Neural cell (in vitro differentiated cells): Measurements from ENCODE around the gene GPR42. TPM values are rescaled to one million over a fixed set of nuclear protein-coding genes. Genes with fewer than 3 reads are reported as not detected.

Experiments used
- H2AFZ ChIP-seq: fragments of 200-600, 300-800 bp; sonication (generic), shearing (Covaris generic); 2 replicates; pipeline ENCODE4 v1.6.0; 2014; ENCODE audit warnings: low read depth, mild to moderate bottlenecking, antibody characterized with exemption, low read length, moderate library complexity
- H3F3A ChIP-seq: fragments of 200-600 bp; shearing (Covaris generic); 2 replicates; pipeline ENCODE4 v1.6.1; 2016; ENCODE audit warnings: mild to moderate bottlenecking, moderate library complexity, mixed read lengths, antibody characterized with exemption, low read length; ENCODE audit not compliant: insufficient read depth, poor library complexity, severe bottlenecking
- H3K27ac ChIP-seq: fragments of 200-600, 300-800 bp; sonication (generic), shearing (Covaris generic); 2 replicates; pipeline ENCODE4 v1.5.1; 2014; ENCODE audit warnings: mild to moderate bottlenecking, low read length, moderate library complexity
- H3K27me3 ChIP-seq: fragments of 300-800, 200-600 bp; sonication (generic), shearing (Covaris generic); 2 replicates; pipeline ENCODE4 v1.6.0; 2014; ENCODE audit warnings: mild to moderate bottlenecking, low read depth, low read length, moderate library complexity; ENCODE audit not compliant: insufficient read depth
- H3K36me3 ChIP-seq: fragments of 300-800, 200-600 bp; sonication (generic), shearing (Covaris generic); 2 replicates; pipeline ENCODE4 v1.5.1; 2014; ENCODE audit warnings: mild to moderate bottlenecking, antibody characterized with exemption, low read length, moderate library complexity; ENCODE audit not compliant: insufficient read depth
- H3K4me2 ChIP-seq: fragments of 300-800, 200-600 bp; sonication (generic), shearing (Covaris generic); 2 replicates; pipeline ENCODE4 v1.6.0; 2014; ENCODE audit warnings: mild to moderate bottlenecking, low read length
- H3K4me3 ChIP-seq: fragments of 300-800, 200-600 bp; sonication (generic), shearing (Covaris generic); 2 replicates; pipeline ENCODE4 v1.5.1; 2014; ENCODE audit warnings: mild to moderate bottlenecking, low read length, moderate library complexity
- H3K79me2 ChIP-seq: fragments of 200-600 bp; shearing (Covaris generic); replicated peaks from 2 replicates; pipeline ENCODE4 v1.6.0; 2014; ENCODE audit warnings: mild to moderate bottlenecking, low read length, moderate library complexity; ENCODE audit not compliant: insufficient read depth
- H3K9ac ChIP-seq: fragments of 300-800, 200-600 bp; sonication (generic), shearing (Covaris generic); 2 replicates; pipeline ENCODE4 v1.6.1; 2016; ENCODE audit warnings: mild to moderate bottlenecking, low read length, mixed read lengths
- H3K9me2 ChIP-seq: fragments of 200-600 bp; shearing (Covaris generic); 2 replicates; pipeline ENCODE4 v1.6.1; 2016; ENCODE audit warnings: mild to moderate bottlenecking, low read length, mixed read lengths; ENCODE audit not compliant: insufficient read depth
- H3K9me3 ChIP-seq: fragments of 200-600, 300-800 bp; sonication (generic), shearing (Covaris generic); 2 replicates; pipeline ENCODE4 v1.6.1; 2016; ENCODE audit warnings: mild to moderate bottlenecking, mixed run types, low read length, moderate library complexity, mixed read lengths
- H4K20me1 ChIP-seq: fragments of 200-600 bp; shearing (Covaris generic); 2 replicates; pipeline ENCODE4 v1.6.1; 2016; ENCODE audit warnings: mild to moderate bottlenecking, mixed run types; ENCODE audit not compliant: insufficient read depth
- CTCF ChIP-seq: fragments of 450-650 bp; IDR thresholded peaks from 2 replicates; pipeline ENCODE4 v1.5.1; 2014; ENCODE audit warnings: antibody characterized with exemption, mild to moderate bottlenecking, moderate library complexity; ENCODE audit not compliant: poor library complexity, severe bottlenecking
- EP300 ChIP-seq: fragments of 450-650 bp; conservative IDR thresholded peaks from 2 replicates; pipeline ENCODE4 v1.6.1; 2014; ENCODE audit warnings: antibody characterized with exemption, mild to moderate bottlenecking, moderate library complexity; ENCODE audit not compliant: poor library complexity, severe bottlenecking
- EZH2 ChIP-seq: fragments of 200-600, 300-800 bp; shearing (Covaris generic), sonication (generic); IDR thresholded peaks from 2 replicates; pipeline ENCODE4 v1.6.1; 2014; ENCODE audit warnings: antibody characterized with exemption, low read length, borderline replicate concordance, mild to moderate bottlenecking; ENCODE audit not compliant: insufficient read depth, poor library complexity, severe bottlenecking
- MXI1 ChIP-seq: fragments of 450-650 bp; conservative IDR thresholded peaks from 2 replicates; pipeline ENCODE4 v1.6.1; 2014; ENCODE audit warnings: antibody characterized with exemption, mild to moderate bottlenecking; ENCODE audit not compliant: poor library complexity, severe bottlenecking
- POLR2AphosphoS5 ChIP-seq: IDR thresholded peaks from 2 replicates; pipeline ENCODE4 v1.6.1; 2012
- RAD21 ChIP-seq: fragments of 450-650 bp; conservative IDR thresholded peaks from 2 replicates; pipeline ENCODE4 v1.6.1; 2014; ENCODE audit warnings: antibody characterized with exemption, mild to moderate bottlenecking, moderate library complexity
- REST ChIP-seq: IDR thresholded peaks from 2 replicates; pipeline ENCODE4 v1.6.1; 2012; ENCODE audit warnings: borderline replicate concordance
- SMC3 ChIP-seq: fragments of 450-650 bp; conservative IDR thresholded peaks from 2 replicates; pipeline ENCODE4 v1.6.1; 2014; ENCODE audit warnings: antibody characterized with exemption, mild to moderate bottlenecking, moderate library complexity; ENCODE audit not compliant: poor library complexity
- TAF1 ChIP-seq: IDR thresholded peaks from 2 replicates; pipeline ENCODE4 v1.6.1; 2012; ENCODE audit warnings: low read depth
- polyA plus RNA-seq: library from polyadenylated mRNA; depleted of rRNA; stranded (reverse); fragments of >200 nt; gene quantifications from 2 replicates; pipeline ENCODE4 v1.2.3, GENCODE V29; 2014

GPR42 gene
- polyA plus RNA-seq, 1 donor from 2014 or later: not detected

- H3K27ac ChIP-seq: no peak overlapping the region
- no peaks in the 10 kb centered on the region for H3F3A ChIP-seq
- no peaks in the 10 kb centered on the region for H3K27me3 ChIP-seq
- H3K36me3 ChIP-seq: no peaks in the 10 kb centered on the region
- H2AFZ ChIP-seq: no peak overlapping the region
- H3K4me3 ChIP-seq: no peak overlapping the region
- H3K9me3 ChIP-seq: no peaks in the 10 kb centered on the region
- H3K79me2 ChIP-seq: no peaks in the 10 kb centered on the region
- no peaks in the 10 kb centered on the region for H4K20me1 ChIP-seq
- no peak overlapping the region for H3K9ac ChIP-seq
- no peak for TF ChIP-seq CTCF
- no peak for TF ChIP-seq TAF1
- no peak for TF ChIP-seq POLR2AphosphoS5
- no peak for TF ChIP-seq REST
- no peak for TF ChIP-seq RAD21
- TF ChIP-seq EP300: no peak
- TF ChIP-seq MXI1: no peak
- TF ChIP-seq EZH2: no peak
- TF ChIP-seq SMC3: no peak
- H3K9me2 ChIP-seq: no peaks in the 10 kb centered on the region
- H3K4me2 ChIP-seq: no peak overlapping the region
Measured at GRCh38 chr19:35337984-35338296, 32.9 kb upstream of the GPR42 start.

DNA sequence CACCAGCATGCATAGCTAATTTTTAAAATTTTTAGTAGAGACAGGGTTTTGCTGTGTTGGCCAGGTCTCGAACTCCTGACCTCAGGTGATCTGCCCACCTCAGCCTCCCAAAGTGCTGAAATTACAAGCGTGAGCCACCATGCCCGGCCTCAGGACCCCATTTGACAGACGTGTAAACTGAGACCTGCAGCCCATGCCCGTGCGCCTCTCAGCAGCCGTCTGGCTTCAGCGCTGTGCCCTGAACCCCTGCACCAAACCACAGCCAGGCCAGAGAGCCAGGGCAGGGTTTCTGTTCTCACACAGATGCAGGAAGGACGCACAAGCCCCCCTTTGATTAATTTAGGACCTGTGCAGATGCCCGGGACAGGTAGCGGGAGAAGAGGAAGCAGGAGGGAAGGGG, 30.4 kb upstream of the GPR42 start:
- Histone ChIP-seq H3K9ac (no peak overlapping the region), H3K4me2 (no peak overlapping the region)

More for the DNA sequence above, 30.4 kb upstream of the GPR42 start:
- no peaks in the 10 kb centered on the region for H3K9me2 ChIP-seq
- TF ChIP-seq SMC3 (no peak), EP300 (no peak), CTCF (no peak), REST (no peak), MXI1 (no peak), EZH2 (no peak), RAD21 (no peak), POLR2AphosphoS5 (no peak), TAF1 (no peak)
- H2AFZ ChIP-seq: no peak overlapping the region
- no peaks in the 10 kb centered on the region for H3K79me2 ChIP-seq
- no peaks in the 10 kb centered on the region for H3F3A ChIP-seq
- H3K4me3 ChIP-seq: no peak overlapping the region
- H3K27ac ChIP-seq: no peak overlapping the region
- H3K36me3 ChIP-seq: no peaks in the 10 kb centered on the region
- no peaks in the 10 kb centered on the region for H3K9me3 ChIP-seq
- H3K27me3 ChIP-seq: no peaks in the 10 kb centered on the region
- H4K20me1 ChIP-seq: no peaks in the 10 kb centered on the region
